K562 treated with DMSO at 1 percent for 24 hours (cell line): ENCODE measurements around the gene SUCLG1. TPM values are rescaled to one million over a fixed set of nuclear protein-coding genes. Genes with fewer than 3 reads are reported as not detected.

ENCODE experiments used
- total RNA-seq: library from RNA; unstranded; fragments of 300-600 nt; gene quantifications from 2 replicates; pipeline ENCODE4 v1.2.3, GENCODE V29; 2022; ENCODE audit warnings: low read depth; ENCODE audit not compliant: insufficient read depth

SUCLG1 gene
- 68.5 and 76.9 TPM in 2 replicates for total RNA-seq

DNA sequence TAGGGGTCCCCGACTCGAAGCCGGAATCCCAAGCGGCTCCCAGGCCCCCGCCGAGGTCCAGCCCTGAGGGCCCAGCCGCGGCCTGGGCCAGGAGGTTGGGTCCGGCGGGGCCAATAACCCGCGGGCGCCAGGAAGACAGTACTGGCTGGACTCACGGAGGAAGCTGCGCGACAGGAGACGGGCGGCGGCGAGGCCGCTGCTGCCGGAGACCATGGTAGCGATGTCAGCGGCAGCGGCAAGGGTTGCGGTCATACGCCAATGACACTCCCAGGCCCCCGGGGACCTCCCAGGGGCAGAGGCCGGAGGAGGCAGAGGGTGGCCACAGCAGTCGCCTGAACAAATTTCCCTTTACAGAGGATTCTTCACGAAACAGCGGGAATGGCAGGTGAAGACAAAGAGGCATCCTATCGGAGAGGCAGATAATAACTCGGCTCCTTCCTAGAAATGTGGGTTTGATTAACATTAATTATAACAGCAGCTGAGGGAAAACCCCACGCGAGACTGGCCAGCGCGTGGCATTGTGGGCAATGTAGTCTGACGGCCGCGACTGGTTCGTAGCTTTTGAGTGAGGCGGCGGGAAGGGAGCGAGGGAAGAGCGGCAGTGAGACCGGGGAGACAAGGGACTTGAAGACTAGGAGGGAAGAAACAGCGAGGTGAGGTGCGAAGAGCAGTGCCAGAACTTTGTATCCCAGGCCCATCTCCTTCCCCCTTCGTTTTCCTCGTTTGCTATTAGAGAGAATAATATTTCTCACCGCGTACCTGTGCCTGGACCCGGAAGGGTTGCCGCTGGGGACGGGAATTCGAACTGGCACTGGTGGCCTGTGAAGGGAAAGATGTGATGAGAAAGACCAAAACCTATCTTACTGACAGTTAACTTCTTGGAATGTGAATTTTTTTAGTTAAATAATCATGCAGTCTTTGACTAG lies at the start of gene SUCLG1:
Gene SUCLG1 (minus strand): TSS at position 263 of the 926 bp plus-strand sequence. CDS start 11 bp downstream, at position 252.

Other genes with a start within 250 kb of the SUCLG1 start
- gene DNAH6, start 57.2 kb upstream of the SUCLG1 start, total RNA-seq, result 0.08 and 0.15 TPM in 2 replicates